GM12891 (cell line): Measurements from ENCODE around the gene IFNA14.
"Not testable (repeated sequence)": the region's sequence is repeated elsewhere in the genome, so short reads cannot be mapped to it uniquely, and the experiment has no call there.

ENCODE experiments used
- DNase-seq: peaks from one replicate; pipeline ENCODE4 v3.0.0; 2011; ENCODE audit warnings: low spot score; ENCODE audit not compliant: insufficient read length
- FAIRE-seq: peaks from 2 replicates; lab custom pipeline; 2011; peaks lifted over from hg19 to GRCh38; lab: Jason Lieb, UNC
- PAX5 ChIP-seq: IDR thresholded peaks from 2 replicates; pipeline ENCODE4 v1.6.1; 2011; ENCODE audit warnings: low read length, moderate library complexity, mild to moderate bottlenecking; ENCODE audit not compliant: insufficient read depth, severe bottlenecking
- POLR2A ChIP-seq: IDR thresholded peaks from 2 replicates; pipeline ENCODE4 v1.6.1; 2011; ENCODE audit warnings: low read depth, low read length, control low read depth
- POLR2AphosphoS5 ChIP-seq: IDR thresholded peaks from 2 replicates; pipeline ENCODE4 v1.6.1; 2011; ENCODE audit warnings: low read depth, low read length, control low read depth
- POU2F2 ChIP-seq: IDR thresholded peaks from 2 replicates; pipeline ENCODE4 v1.6.1; 2011; ENCODE audit warnings: low read depth, mild to moderate bottlenecking, control low read depth, low read length, moderate library complexity
- SPI1 ChIP-seq: IDR thresholded peaks from 2 replicates; pipeline ENCODE4 v1.6.1; 2011; ENCODE audit warnings: low read depth, low read length, control low read depth
- TAF1 ChIP-seq: IDR thresholded peaks from 2 replicates; pipeline ENCODE4 v1.6.1; 2011; ENCODE audit warnings: low read depth, low read length, control low read depth

The IFNA14 gene

GRCh38 chr9:21210311-21210710, 29.5 kb downstream of the IFNA14 start:
- FAIRE-seq (no peak), DNase-seq (no peak)
- no peak for TF ChIP-seq POLR2AphosphoS5
- TF ChIP-seq PAX5, result no peak
- no peak for TF ChIP-seq SPI1
- no peak for TF ChIP-seq POLR2A
- no peak for TF ChIP-seq POU2F2
- no peak for TF ChIP-seq TAF1

DNA sequence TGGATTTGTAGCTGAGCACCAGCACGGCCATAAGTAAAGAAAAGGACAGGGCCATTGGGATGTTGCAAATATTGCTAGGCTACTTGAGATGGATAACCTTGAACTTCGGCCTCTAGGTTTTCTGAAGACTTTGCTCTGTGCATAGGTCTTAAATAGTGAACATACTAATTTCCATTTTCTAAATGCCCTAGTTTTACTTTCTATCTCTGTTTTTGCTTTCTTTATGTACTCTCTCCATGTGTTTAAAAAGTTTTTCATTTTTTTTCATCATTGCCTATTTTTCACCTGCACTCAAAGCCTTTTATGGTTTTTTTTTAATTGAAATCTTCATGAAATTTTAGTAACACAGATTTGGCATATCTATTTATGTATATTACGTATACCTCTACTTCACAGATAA, 32.8 kb downstream of the IFNA14 start, which contains the start of gene IFNA10:
Gene IFNA10, minus strand, starts transcription at position 101 of the 400 bp plus-strand sequence. Its CDS starts 46 bp downstream, at position 55.
- DNase-seq, FAIRE-seq: not testable (repeated sequence)

DNA sequence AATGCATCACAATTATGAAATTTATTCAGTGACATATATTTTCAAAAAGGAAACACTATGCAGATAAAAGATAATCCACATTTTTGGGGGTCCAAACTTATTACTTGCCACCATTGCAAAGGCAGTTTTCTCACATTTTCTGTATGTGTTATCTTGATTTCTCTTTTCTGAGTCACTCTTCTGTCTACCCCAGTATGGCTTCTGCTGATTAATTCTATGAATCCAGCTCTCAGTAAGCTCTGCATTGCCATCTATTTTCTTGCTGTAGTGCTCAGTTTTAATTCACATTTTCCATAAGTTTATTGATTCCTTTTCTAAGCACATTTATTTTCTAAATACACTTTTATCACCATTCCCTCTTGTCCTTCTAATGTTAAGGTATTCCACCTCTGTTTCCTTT, 34.6 kb downstream of the IFNA14 start:
- TF ChIP-seq PAX5 (no peak), POU2F2 (no peak), POLR2AphosphoS5 (no peak)
- DNase-seq, result no peak
- no peak for FAIRE-seq

DNA sequence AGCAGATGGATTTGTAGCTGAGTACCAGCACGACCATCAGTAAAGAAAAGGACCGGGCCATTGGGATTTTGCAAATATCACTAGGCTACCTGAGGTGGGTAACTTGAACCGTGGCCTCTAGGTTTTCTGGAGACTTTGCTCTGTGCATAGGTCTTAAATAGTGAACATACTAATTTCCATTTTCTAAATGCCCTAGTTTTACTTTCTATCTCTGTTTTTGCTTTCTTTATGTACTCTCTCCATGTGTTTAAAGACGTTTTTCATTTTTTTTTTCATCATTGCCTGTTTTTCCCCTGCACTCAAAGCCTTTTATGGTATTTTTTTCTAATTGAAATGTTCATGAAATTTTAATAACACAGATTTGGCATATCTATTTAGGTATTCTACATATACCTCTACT, 37.7 kb downstream of the IFNA14 start, which contains the start of gene IFNA7:
Gene IFNA7, minus strand, starts transcription at position 101 of the 400 bp plus-strand sequence. Its CDS starts 40 bp downstream, at position 61.
- not testable (repeated sequence) for DNase-seq, FAIRE-seq

- FAIRE-seq, result peak; percentile 68
- not testable (repeated sequence) for DNase-seq
These were observed 44.7 kb downstream of the IFNA14 start for GRCh38 chr9:21194867-21195776.
